HEK293 (cell line): ENCODE results near the gene PDGFC.

ENCODE experiments used
- CTCF ChIA-PET: fragments of 350-600 bp; formaldehyde crosslinking; extraction: SDS; loops from one replicate; lab custom pipeline; 2021; ENCODE audit warnings: antibody characterized with exemption; lab: Yijun Ruan, JAX
- POLR2A ChIA-PET: fragments of 300-600 bp; formaldehyde crosslinking; extraction: SDS; loops from one replicate; lab custom pipeline; 2020; ENCODE audit warnings: antibody characterized with exemption, inconsistent platforms; lab: Yijun Ruan, JAX
- H3K27ac ChIP-seq: fragments of 200-500 bp; sonication (Bioruptor generic); 2 replicates; pipeline ENCODE4 v1.5.1; 2014; ENCODE audit warnings: low read depth, low read length, control low read depth, inconsistent platforms; ENCODE audit errors: extremely low read depth
- H3K36me3 ChIP-seq, 2 experiments: fragments of 200-500 bp in 1 of 2; sonication (Bioruptor generic) in 1 of 2; 1 replicate in 1 of 2; 2 replicates in 1 of 2; pipeline ENCODE4 v1.5.1; 2014 to 2017; ENCODE audit warnings: inconsistent platforms in 2 of 2, low read length in 2 of 2; ENCODE audit not compliant: control insufficient read depth in 2 of 2, insufficient read depth in 1 of 2
- H3K4me1 ChIP-seq: fragments of 200-500 bp; sonication (Bioruptor generic); 2 replicates; pipeline ENCODE4 v1.5.1; 2014; ENCODE audit warnings: mild to moderate bottlenecking, low read length, inconsistent platforms; ENCODE audit not compliant: control insufficient read depth, insufficient read depth
- H3K4me3 ChIP-seq: 2 replicates; pipeline ENCODE4 v1.5.1; 2011; ENCODE audit warnings: low read depth, mild to moderate bottlenecking, control low read depth, low read length, moderate library complexity
- H3K9me3 ChIP-seq: fragments of 200-500 bp; sonication (Bioruptor generic); 2 replicates; pipeline ENCODE4 v1.5.1; 2014; ENCODE audit warnings: low read depth, low read length, inconsistent platforms; ENCODE audit not compliant: control insufficient read depth, insufficient read depth
- GLIS1 ChIP-seq: fragments of 450-650 bp; formaldehyde crosslinking; IDR thresholded peaks from 2 replicates; pipeline ENCODE4 v1.5.1; 2016; ENCODE audit warnings: missing biosample characterization, missing genetic modification characterization
- MEIS1 ChIP-seq: sonication (generic); formaldehyde crosslinking; IDR thresholded peaks from 2 replicates; pipeline ENCODE4 v1.8.1; 2022; ENCODE audit warnings: missing genetic modification reagents, mild to moderate bottlenecking, borderline replicate concordance
- MZF1 ChIP-seq: fragments of 450-650 bp; formaldehyde crosslinking; IDR thresholded peaks from 2 replicates; pipeline ENCODE4 v1.5.1; 2017; ENCODE audit warnings: missing biosample characterization, missing genetic modification characterization, borderline replicate concordance
- OSR2 ChIP-seq: fragments of 450-650 bp; formaldehyde crosslinking; IDR thresholded peaks from 2 replicates; pipeline ENCODE4 v1.5.1; 2016; ENCODE audit warnings: missing biosample characterization, missing genetic modification characterization
- PRDM1 ChIP-seq: fragments of 450-650 bp; formaldehyde crosslinking; IDR thresholded peaks from 2 replicates; pipeline ENCODE4; 2016; ENCODE audit warnings: missing biosample characterization, missing genetic modification characterization
- SALL2 ChIP-seq: fragments of 450-650 bp; formaldehyde crosslinking; IDR thresholded peaks from 2 replicates; pipeline ENCODE4 v1.5.0; 2017; ENCODE audit warnings: missing biosample characterization, mild to moderate bottlenecking, missing genetic modification characterization, borderline replicate concordance
- SP2 ChIP-seq: fragments of 450-650 bp; formaldehyde crosslinking; IDR thresholded peaks from 2 replicates; pipeline ENCODE4 v1.5.1; 2016; ENCODE audit warnings: missing biosample characterization, missing genetic modification characterization
- SP7 ChIP-seq: fragments of 450-650 bp; formaldehyde crosslinking; IDR thresholded peaks from 2 replicates; pipeline ENCODE4 v1.5.1; 2016; ENCODE audit warnings: missing biosample characterization, missing genetic modification characterization
- ZBTB6 ChIP-seq: fragments of 450-650 bp; formaldehyde crosslinking; IDR thresholded peaks from 2 replicates; pipeline ENCODE4 v1.5.1; 2017; ENCODE audit warnings: missing biosample characterization, missing genetic modification characterization
- ZBTB8A ChIP-seq: fragments of 450-650 bp; formaldehyde crosslinking; IDR thresholded peaks from 2 replicates; pipeline ENCODE4 v1.5.1; 2016; ENCODE audit warnings: missing biosample characterization, missing genetic modification characterization
- ZNF112 ChIP-seq: fragments of 450-650 bp; formaldehyde crosslinking; IDR thresholded peaks from 2 replicates; pipeline ENCODE4 v1.5.0; 2017; ENCODE audit warnings: missing biosample characterization, missing genetic modification characterization
- ZNF132 ChIP-seq: fragments of 450-650 bp; formaldehyde crosslinking; IDR thresholded peaks from 2 replicates; pipeline ENCODE4 v1.5.1; 2017; ENCODE audit warnings: missing biosample characterization, missing genetic modification characterization, borderline replicate concordance
- ZNF223 ChIP-seq: fragments of 450-650 bp; formaldehyde crosslinking; IDR thresholded peaks from 2 replicates; pipeline ENCODE4 v1.5.1; 2016; ENCODE audit warnings: missing biosample characterization, missing genetic modification characterization
- ZNF239 ChIP-seq: fragments of 450-650 bp; formaldehyde crosslinking; IDR thresholded peaks from 2 replicates; pipeline ENCODE4 v1.5.1; 2016; ENCODE audit warnings: missing biosample characterization, missing genetic modification characterization
- ZNF24 ChIP-seq: fragments of 450-650 bp; formaldehyde crosslinking; IDR thresholded peaks from 2 replicates; pipeline ENCODE4 v1.5.1; 2016; ENCODE audit warnings: missing biosample characterization, missing genetic modification characterization
- ZNF248 ChIP-seq: fragments of 450-650 bp; formaldehyde crosslinking; IDR thresholded peaks from 2 replicates; pipeline ENCODE4 v1.5.1; 2017; ENCODE audit warnings: missing biosample characterization, missing genetic modification characterization
- ZNF404 ChIP-seq: fragments of 450-650 bp; formaldehyde crosslinking; IDR thresholded peaks from 2 replicates; pipeline ENCODE4 v1.5.1; 2017; ENCODE audit warnings: missing biosample characterization, missing genetic modification characterization
- ZNF670 ChIP-seq: fragments of 450-650 bp; formaldehyde crosslinking; IDR thresholded peaks from 2 replicates; pipeline ENCODE4 v1.5.1; 2016; ENCODE audit warnings: missing biosample characterization, missing genetic modification characterization, low read depth
- ZNF777 ChIP-seq: fragments of 450-650 bp; formaldehyde crosslinking; IDR thresholded peaks from 2 replicates; pipeline ENCODE4 v1.5.1; 2017; ENCODE audit warnings: missing biosample characterization, missing genetic modification characterization, borderline replicate concordance
- ZSCAN16 ChIP-seq: fragments of 450-650 bp; formaldehyde crosslinking; IDR thresholded peaks from 2 replicates; pipeline ENCODE4 v1.5.1; 2016; ENCODE audit warnings: missing biosample characterization, missing genetic modification characterization
- TF ChIP-seq, protein P1 (sequence below): fragments of 450-650 bp; formaldehyde crosslinking; IDR thresholded peaks from 2 replicates; pipeline ENCODE4 v1.5.1; 2016; ENCODE audit warnings: missing biosample characterization, missing genetic modification characterization
- TF ChIP-seq, protein P2 (sequence below): fragments of 450-650 bp; formaldehyde crosslinking; IDR thresholded peaks from 2 replicates; pipeline ENCODE4 v1.5.1; 2016; ENCODE audit warnings: missing biosample characterization, missing genetic modification characterization

The PDGFC gene

GRCh38 chr4:156762851-156763250, 208.7 kb downstream of the PDGFC start (continued):
- TF ChIP-seq, protein P1, sequence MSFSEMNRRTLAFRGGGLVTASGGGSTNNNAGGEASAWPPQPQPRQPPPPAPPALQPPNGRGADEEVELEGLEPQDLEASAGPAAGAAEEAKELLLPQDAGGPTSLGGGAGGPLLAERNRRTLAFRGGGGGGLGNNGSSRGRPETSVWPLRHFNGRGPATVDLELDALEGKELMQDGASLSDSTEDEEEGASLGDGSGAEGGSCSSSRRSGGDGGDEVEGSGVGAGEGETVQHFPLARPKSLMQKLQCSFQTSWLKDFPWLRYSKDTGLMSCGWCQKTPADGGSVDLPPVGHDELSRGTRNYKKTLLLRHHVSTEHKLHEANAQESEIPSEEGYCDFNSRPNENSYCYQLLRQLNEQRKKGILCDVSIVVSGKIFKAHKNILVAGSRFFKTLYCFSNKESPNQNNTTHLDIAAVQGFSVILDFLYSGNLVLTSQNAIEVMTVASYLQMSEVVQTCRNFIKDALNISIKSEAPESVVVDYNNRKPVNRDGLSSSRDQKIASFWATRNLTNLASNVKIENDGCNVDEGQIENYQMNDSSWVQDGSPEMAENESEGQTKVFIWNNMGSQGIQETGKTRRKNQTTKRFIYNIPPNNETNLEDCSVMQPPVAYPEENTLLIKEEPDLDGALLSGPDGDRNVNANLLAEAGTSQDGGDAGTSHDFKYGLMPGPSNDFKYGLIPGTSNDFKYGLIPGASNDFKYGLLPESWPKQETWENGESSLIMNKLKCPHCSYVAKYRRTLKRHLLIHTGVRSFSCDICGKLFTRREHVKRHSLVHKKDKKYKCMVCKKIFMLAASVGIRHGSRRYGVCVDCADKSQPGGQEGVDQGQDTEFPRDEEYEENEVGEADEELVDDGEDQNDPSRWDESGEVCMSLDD (tag by site-specific recombination): no peak
- TF ChIP-seq ZSCAN16 (tag by site-specific recombination): no peak
- no peak for TF ChIP-seq SP2
- TF ChIP-seq ZNF24 (tag by site-specific recombination): no peak
- no peak for TF ChIP-seq ZNF112 (tag by site-specific recombination)
- TF ChIP-seq ZNF248 (tag by site-specific recombination): no peak
- TF ChIP-seq ZNF404 (tag by site-specific recombination): no peak
- no peak for TF ChIP-seq ZNF239 (tag by site-specific recombination)
- TF ChIP-seq OSR2: peak; percentile 57; the same call in 1 of the 2 replicates
- TF ChIP-seq ZBTB8A: no peak

- POLR2A ChIA-PET: no interaction called here
- no peaks in the 10 kb centered on the region for H3K9me3 ChIP-seq
- TF ChIP-seq ZNF223 (tag by site-specific recombination): no peak
- no peak for TF ChIP-seq SALL2 (tag by site-specific recombination)
- TF ChIP-seq ZNF670 (tag by site-specific recombination): no peak
- no peak for TF ChIP-seq MEIS1 (CRISPR knock-in tag)
- TF ChIP-seq PRDM1 (tag by site-specific recombination): no peak
Observed at GRCh38 chr4:156756118-156756517, 215.5 kb downstream of the PDGFC start.

DNA sequence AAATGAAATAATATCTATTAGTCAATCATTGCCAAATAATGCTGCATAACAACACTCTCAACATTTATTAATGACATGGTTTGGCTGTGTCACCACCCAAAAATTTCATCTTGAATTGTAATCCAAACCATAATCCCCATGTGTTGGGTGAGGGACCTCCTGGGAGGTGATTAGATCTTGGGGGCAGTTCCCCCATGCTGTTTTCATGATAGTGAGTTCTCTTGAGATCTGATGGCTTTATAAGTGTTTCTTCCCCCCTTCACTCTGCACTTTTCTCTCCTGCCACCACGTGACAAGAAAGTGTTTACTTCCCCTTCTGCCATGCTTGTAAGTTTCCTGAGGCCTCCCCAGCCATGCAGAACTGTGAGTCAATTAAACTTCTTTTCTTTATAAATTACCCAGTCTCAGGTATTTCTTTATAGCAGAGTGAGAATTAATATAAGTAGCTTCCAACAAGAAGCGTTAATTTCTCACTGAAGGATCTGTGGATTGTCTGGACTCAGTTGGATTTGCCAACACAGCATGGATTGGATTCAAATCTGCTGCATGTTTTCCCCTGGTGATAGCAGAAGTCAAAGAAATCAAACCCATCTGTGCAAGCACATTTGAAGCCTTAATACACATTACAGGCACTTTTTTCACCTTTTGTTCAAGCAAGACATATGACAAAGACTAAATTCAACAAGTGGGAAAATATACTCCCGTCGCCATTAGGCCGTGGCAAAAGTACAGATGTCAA, 216.6 kb downstream of the PDGFC start:
- Histone ChIP-seq H3K36me3 (no peaks in the 10 kb centered on the region), H3K4me1 (no peaks in the 10 kb centered on the region), H3K9me3 (no peaks in the 10 kb centered on the region), H3K4me3 (no peak overlapping the region), H3K27ac (no peak overlapping the region)
- TF ChIP-seq ZSCAN16 (tag by site-specific recombination) (no peak), GLIS1 (tag by site-specific recombination) (peak; percentile 90), ZNF777 (no peak), MZF1 (tag by site-specific recombination) (0 out of 2 replicates have a peak, but pooled peaks have one; percentile 28), SP7 (tag by site-specific recombination) (no peak), ZBTB6 (no peak), ZNF132 (no peak)
- TF ChIP-seq, protein P2, sequence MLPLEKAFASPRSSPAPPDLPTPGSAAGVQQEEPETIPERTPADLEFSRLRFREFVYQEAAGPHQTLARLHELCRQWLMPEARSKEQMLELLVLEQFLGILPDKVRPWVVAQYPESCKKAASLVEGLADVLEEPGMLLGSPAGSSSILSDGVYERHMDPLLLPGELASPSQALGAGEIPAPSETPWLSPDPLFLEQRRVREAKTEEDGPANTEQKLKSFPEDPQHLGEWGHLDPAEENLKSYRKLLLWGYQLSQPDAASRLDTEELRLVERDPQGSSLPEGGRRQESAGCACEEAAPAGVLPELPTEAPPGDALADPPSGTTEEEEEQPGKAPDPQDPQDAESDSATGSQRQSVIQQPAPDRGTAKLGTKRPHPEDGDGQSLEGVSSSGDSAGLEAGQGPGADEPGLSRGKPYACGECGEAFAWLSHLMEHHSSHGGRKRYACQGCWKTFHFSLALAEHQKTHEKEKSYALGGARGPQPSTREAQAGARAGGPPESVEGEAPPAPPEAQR (tag by site-specific recombination): no peak
- ChIA-PET POLR2A (no interaction called here), CTCF (interaction anchor here (0.8 kb wide), 1 partner anchor 279 kb away, joined by 3 read pairs; no protein-coding TSS in a partner anchor)

More at GRCh38 chr4:156756118-156756517, 215.5 kb downstream of the PDGFC start:
- Histone ChIP-seq H3K27ac (no peak overlapping the region), H3K4me1 (no peaks in the 10 kb centered on the region), H3K36me3 (peaks cover 0 to 7% of the 10 kb centered on the region in 2 experiments; a peak in 1 of 3 replicates), H3K4me3 (no peak overlapping the region)
- CTCF ChIA-PET: no interaction called here
